SU-DHL-6 (cell line): ENCODE data around the gene ITIH3.

Experiments
- EZH2phosphoT487 ChIP-seq: fragments of 200-600 bp; sonication (generic), shearing (Covaris generic); conservative IDR thresholded peaks from 2 replicates; pipeline ENCODE4 v1.6.1; 2018; ENCODE audit warnings: mild to moderate bottlenecking, antibody characterized with exemption, low read length, moderate library complexity, mixed read lengths
- TF ChIP-seq, protein P1 (sequence below): fragments of 200-600 bp; sonication (generic); IDR thresholded peaks from one replicate; pipeline ENCODE4 v1.5.1; 2017; ENCODE audit warnings: antibody characterized with exemption, mild to moderate bottlenecking, low read length, moderate library complexity; ENCODE audit not compliant: insufficient read depth, poor library complexity, severe bottlenecking

DNA sequence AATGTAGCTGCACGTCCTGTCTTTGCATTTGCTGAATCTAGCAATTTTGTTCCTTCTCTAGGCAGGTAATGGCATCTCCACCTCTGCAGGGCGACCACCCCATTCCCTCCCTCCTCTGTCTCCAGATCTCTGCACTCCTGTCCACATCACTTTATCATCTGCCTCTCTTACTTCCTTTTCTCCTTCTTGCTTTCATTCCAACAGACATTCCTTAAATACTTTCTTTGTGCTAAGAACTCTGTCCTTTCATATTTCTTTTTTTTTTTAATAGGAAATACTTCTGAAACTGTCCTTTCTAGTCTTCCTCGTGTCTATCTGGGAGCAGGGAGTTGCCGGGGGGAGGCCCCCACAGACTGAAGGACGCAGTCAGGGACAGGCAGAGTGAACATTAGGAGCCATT is 7.2 kb downstream of the ITIH3 start:
- TF ChIP-seq EZH2phosphoT487, result no peak
- TF ChIP-seq, protein P1, sequence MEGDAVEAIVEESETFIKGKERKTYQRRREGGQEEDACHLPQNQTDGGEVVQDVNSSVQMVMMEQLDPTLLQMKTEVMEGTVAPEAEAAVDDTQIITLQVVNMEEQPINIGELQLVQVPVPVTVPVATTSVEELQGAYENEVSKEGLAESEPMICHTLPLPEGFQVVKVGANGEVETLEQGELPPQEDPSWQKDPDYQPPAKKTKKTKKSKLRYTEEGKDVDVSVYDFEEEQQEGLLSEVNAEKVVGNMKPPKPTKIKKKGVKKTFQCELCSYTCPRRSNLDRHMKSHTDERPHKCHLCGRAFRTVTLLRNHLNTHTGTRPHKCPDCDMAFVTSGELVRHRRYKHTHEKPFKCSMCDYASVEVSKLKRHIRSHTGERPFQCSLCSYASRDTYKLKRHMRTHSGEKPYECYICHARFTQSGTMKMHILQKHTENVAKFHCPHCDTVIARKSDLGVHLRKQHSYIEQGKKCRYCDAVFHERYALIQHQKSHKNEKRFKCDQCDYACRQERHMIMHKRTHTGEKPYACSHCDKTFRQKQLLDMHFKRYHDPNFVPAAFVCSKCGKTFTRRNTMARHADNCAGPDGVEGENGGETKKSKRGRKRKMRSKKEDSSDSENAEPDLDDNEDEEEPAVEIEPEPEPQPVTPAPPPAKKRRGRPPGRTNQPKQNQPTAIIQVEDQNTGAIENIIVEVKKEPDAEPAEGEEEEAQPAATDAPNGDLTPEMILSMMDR, result no peak
